Measurements from ENCODE around the gene TUBB2B. TPM values are rescaled to one million over a fixed set of nuclear protein-coding genes. Genes with fewer than 3 reads are reported as not detected.

The TUBB2B gene
- total RNA-seq, 4 donors from 2014 or later = 9.2 to 19.3 (median 13.2) TPM

DNA sequence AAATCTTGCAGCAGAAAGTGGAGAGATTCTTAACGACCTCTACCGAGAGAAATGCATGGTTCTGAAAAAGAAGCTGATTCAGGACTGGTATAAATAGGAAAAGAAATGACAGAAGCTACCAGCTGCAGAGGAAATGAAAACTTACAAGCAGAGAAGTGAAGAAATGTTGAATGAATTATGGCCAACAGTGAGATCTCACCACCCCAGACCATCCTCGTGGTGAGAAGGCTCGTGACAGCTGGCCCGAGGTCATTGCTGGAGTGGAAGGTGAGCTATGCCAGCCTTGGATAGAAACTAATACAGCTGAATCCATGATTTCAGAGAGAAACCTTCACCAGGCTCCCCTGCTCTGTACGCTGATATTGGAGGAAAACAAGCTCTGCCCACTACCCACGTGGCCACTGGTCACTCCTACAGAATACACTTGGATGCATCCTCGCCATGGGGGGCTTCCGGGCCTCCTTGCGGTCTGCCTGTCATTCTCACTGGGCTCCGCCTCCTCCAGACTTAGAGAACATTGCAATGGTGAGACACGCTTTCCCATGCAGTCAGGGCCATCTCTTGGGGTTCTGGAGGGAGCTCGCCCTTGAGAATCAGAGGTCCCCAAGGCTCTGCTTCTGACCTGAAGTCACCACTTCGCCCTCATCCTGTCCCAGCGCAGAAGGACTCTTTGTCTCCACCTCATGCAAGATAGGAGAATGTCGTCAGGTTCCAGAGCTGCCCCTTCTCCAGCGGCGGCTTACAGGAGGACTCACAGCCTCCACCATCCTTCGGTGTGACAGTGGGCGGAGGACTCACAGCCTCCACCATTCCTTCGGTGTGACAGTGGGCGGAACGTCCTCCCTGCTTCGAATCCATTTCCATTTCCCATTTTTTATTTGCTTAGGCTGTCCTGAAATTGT is 10.6 kb upstream of the TUBB2B start:
- DNase-seq (ENCODE audit: low spot score in 2 of 2) = no peak
- no peaks in the 10 kb centered on the region for H3K27me3 ChIP-seq
- no peak overlapping the region for H3K4me3 ChIP-seq
- no peaks in the 10 kb centered on the region for H3K4me1 ChIP-seq
- H3K9me3 ChIP-seq = no peaks in the 10 kb centered on the region
- TF ChIP-seq POLR2A (IDR thresholded peaks at IDR 0.05) = no peak
- no peak for TF ChIP-seq POLR2AphosphoS5 (IDR thresholded peaks at IDR 0.05)
- no peak for TF ChIP-seq EP300 (IDR thresholded peaks at IDR 0.05)
- no peak for TF ChIP-seq CTCF (IDR thresholded peaks at IDR 0.05)
- H3K36me3 ChIP-seq = no peaks in the 10 kb centered on the region
- no peak overlapping the region for H3K27ac ChIP-seq
- 79% methylated on average over 18 of the region's 24 CpGs for WGBS

DNA sequence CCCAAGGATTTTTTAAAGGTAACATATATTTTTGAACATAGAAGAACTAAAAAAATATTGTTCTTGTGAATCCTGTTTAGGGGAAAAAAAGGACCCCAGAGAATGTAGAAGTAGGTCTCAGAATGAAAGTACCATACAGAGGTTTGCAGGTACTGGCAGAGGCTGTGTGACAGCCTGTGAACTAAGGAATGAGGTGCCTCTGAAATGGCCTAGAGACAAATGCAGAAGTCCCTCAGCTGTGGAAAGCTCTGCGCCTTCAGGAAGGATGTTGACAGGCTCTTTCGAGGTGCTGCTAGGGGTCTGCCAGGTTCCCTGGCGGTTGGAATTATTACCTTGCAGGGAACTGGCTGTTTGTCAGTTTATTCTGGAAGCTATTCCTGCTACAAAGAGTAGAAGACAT is 8.6 kb upstream of the TUBB2B start:
- Histone ChIP-seq H3K27ac (no peak overlapping the region), H3K27me3 (peaks cover 16% of the 10 kb centered on the region)
- 60% methylated on average over 3 of the region's 3 CpGs for WGBS

DNA sequence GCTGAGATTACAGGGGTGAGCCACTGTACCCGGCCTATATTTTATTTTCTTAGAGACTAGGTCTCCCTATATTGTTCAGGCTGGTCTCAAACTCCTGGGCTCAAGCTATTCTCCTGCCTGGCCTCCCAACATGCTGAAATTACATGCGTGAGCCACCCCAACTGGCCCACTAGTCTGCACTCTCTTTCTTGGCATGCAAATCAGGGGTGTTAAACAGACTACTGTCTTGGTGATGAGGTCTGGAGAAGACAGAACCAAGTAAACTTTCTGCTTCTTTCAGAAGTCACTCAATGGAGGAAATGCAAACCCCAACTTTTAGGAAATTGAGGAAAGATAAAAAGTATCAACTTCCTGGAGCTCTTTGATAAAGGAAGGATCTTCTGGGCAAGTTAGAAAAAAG is 8.0 kb upstream of the TUBB2B start:
- H3K9me3 ChIP-seq = no peaks in the 10 kb centered on the region
- TF ChIP-seq POLR2A (IDR thresholded peaks at IDR 0.05) (no peak), CTCF (IDR thresholded peaks at IDR 0.05) (no peak), EP300 (IDR thresholded peaks at IDR 0.05) (no peak), POLR2AphosphoS5 (IDR thresholded peaks at IDR 0.05) (no peak)
- WGBS = 100% methylated on average over 2 of the region's 2 CpGs
- peaks cover 19% of the 10 kb centered on the region for H3K27me3 ChIP-seq
- peaks cover 16% of the 10 kb centered on the region for H3K4me1 ChIP-seq
- H3K27ac ChIP-seq = no peak overlapping the region
- no peaks in the 10 kb centered on the region for H3K36me3 ChIP-seq
- no peak for DNase-seq (ENCODE audit: low spot score in 2 of 2)
- no peak overlapping the region for H3K4me3 ChIP-seq

More for the DNA sequence above, 8.6 kb upstream of the TUBB2B start:
- Histone ChIP-seq H3K4me3 (no peak overlapping the region), H3K36me3 (no peaks in the 10 kb centered on the region), H3K4me1 (peaks cover 11% of the 10 kb centered on the region), H3K9me3 (no peaks in the 10 kb centered on the region)
- no peak for DNase-seq (ENCODE audit: low spot score in 2 of 2)
- no peak for TF ChIP-seq POLR2AphosphoS5 (IDR thresholded peaks at IDR 0.05)
- TF ChIP-seq POLR2A (IDR thresholded peaks at IDR 0.05) = no peak
- no peak for TF ChIP-seq EP300 (IDR thresholded peaks at IDR 0.05)
- TF ChIP-seq CTCF (IDR thresholded peaks at IDR 0.05) = no peak

- no peak overlapping the region for H3K27ac ChIP-seq
- peaks cover 35% of the 10 kb centered on the region for H3K27me3 ChIP-seq
- no peak for TF ChIP-seq CTCF (IDR thresholded peaks at IDR 0.05)
- no peak for TF ChIP-seq EP300 (IDR thresholded peaks at IDR 0.05)
- no peak for TF ChIP-seq POLR2AphosphoS5 (IDR thresholded peaks at IDR 0.05)
- no peak for TF ChIP-seq POLR2A (IDR thresholded peaks at IDR 0.05)
- no peak for DNase-seq (ENCODE audit: low spot score in 2 of 2)
- WGBS = 77% methylated on average over 3 of the region's 3 CpGs
- peaks cover 32% of the 10 kb centered on the region for H3K4me1 ChIP-seq
- H3K4me3 ChIP-seq = no peak overlapping the region
- no peaks in the 10 kb centered on the region for H3K9me3 ChIP-seq
- H3K36me3 ChIP-seq = no peaks in the 10 kb centered on the region
These were observed 6.5 kb upstream of the TUBB2B start for GRCh38 chr6:3233904-3234303.

DNA sequence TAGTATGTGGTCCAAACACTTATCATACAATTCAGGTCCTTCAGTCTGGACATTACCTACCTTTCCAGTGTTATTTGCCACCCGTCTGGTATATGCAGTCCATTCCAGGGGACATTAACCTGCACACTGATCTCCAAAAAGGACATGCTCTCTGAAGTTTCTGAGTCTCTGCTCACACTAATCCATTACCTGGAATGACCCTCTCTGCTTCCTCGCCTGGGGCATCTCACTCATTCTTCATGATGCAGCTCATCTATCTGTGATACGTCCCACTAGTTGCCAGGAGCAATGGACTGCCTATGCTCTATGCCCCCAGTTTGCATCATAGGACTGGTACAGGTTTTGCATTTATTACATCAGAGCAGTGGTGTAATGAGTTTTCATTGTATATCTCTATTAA is 5.9 kb upstream of the TUBB2B start:
- Histone ChIP-seq H3K4me1 (peaks cover 38% of the 10 kb centered on the region), H3K9me3 (no peaks in the 10 kb centered on the region), H3K27me3 (peaks cover 40% of the 10 kb centered on the region), H3K4me3 (no peak overlapping the region), H3K36me3 (no peaks in the 10 kb centered on the region), H3K27ac (no peak overlapping the region)
- WGBS = 83% methylated on average over 3 of the region's 3 CpGs
- TF ChIP-seq POLR2AphosphoS5 (IDR thresholded peaks at IDR 0.05) (no peak), POLR2A (IDR thresholded peaks at IDR 0.05) (no peak), EP300 (IDR thresholded peaks at IDR 0.05) (no peak), CTCF (IDR thresholded peaks at IDR 0.05) (no peak)
- no peak for DNase-seq (ENCODE audit: low spot score in 2 of 2)

All from suprapubic skin (tissue), 4 donors.